IgD-negative memory B cell (primary cell): ENCODE results near the gene TRIM72. TPM values are rescaled to one million over a fixed set of nuclear protein-coding genes. Genes with fewer than 3 reads are reported as not detected.
"Not testable (repeated sequence)": the region's sequence is repeated elsewhere in the genome, so short reads cannot be mapped to it uniquely, and the experiment has no call there.

Experiments
- H3K27ac Mint-ChIP-seq, 3 donors: one replicate each; pipeline ENCODE4 v1.8.0; 2020 to 2022; ENCODE audit warnings: mild to moderate bottlenecking in 3 of 3, mixed read lengths in 3 of 3, moderate library complexity in 1 of 3
- H3K27me3 Mint-ChIP-seq: one replicate; pipeline ENCODE4 v1.8.0; 2021; ENCODE audit warnings: mixed read lengths
- H3K36me3 Mint-ChIP-seq: one replicate; pipeline ENCODE4 v1.8.0; 2020; ENCODE audit warnings: mild to moderate bottlenecking, mixed read lengths
- H3K4me1 Mint-ChIP-seq, 3 donors: one replicate each; pipeline ENCODE4 v1.8.0; 2020 to 2022; ENCODE audit warnings: mixed read lengths in 3 of 3, mild to moderate bottlenecking in 1 of 3
- H3K4me3 Mint-ChIP-seq, 4 donors: one replicate each; pipeline ENCODE4 v1.8.0; 2020 to 2022; ENCODE audit warnings: mild to moderate bottlenecking in 4 of 4, mixed read lengths in 4 of 4, moderate library complexity in 3 of 4
- H3K9me3 Mint-ChIP-seq, 3 donors: one replicate each; pipeline ENCODE4 v1.8.0; 2020 to 2021; ENCODE audit warnings: mixed read lengths in 3 of 3, mild to moderate bottlenecking in 1 of 3
- polyA plus RNA-seq: library from polyadenylated mRNA; unstranded; fragments of 300-500 nt; fragmentation: Illumina TruSeq; gene quantifications from one replicate; pipeline ENCODE4 v1.2.3, GENCODE V29; 2021

TRIM72 gene, protein sequence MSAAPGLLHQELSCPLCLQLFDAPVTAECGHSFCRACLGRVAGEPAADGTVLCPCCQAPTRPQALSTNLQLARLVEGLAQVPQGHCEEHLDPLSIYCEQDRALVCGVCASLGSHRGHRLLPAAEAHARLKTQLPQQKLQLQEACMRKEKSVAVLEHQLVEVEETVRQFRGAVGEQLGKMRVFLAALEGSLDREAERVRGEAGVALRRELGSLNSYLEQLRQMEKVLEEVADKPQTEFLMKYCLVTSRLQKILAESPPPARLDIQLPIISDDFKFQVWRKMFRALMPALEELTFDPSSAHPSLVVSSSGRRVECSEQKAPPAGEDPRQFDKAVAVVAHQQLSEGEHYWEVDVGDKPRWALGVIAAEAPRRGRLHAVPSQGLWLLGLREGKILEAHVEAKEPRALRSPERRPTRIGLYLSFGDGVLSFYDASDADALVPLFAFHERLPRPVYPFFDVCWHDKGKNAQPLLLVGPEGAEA
- not detected for polyA plus RNA-seq

DNA sequence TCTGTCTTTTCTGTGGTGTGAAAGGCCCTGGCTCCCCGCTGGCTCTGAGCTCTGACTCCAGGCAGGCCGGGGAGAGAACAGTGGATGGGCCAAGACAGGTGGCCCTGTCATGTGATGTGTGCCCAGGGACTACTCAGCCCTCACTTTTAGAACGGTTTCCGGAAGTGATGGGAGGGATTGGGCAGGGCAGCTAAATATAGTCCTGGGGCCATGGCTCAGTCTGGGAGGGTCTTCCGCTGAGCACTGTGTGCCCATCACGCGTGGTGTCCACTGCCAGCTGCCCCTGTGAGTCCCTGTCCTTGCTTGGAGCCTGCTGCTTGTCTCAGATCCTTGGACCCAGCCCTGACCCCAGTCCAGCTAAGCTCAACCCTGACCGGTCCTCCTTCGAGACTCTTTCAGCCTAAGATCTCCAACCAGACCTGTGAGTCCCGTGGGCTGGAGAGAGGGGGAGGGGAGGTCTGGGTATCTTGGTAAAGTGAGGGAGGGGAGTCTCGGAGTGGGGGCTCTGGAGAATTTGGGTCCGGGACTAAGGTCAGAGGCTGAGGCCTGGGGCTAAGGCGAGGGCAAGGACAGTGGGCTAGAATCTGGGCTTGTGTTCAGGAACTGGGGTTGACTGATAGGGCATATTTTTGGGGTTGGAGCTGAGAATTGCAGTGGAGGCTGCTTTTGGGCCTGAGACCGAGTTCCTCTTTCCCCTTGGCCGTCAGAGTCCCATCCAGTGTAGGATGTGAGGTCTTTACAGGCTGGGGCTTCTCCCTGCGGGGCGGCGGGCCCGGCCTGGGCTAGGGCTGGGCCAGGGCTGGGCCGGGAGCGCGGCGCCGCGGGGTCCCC lies at the start of gene TRIM72:
TRIM72 (plus strand) TSS at position 243 of the 831 bp plus-strand sequence. CDS start 620 bp downstream, outside the sequence.
- Mint-ChIP-seq H3K9me3 (no peaks in the 10 kb centered on the region), H3K4me1 (peaks cover 9 to 23% (median 20%) of the 10 kb centered on the region in 3 donors), H3K4me3 (peak within 1 kb of the TSS; percentile 70 to 92 (median 76)), H3K27ac (no peak within 1 kb of the TSS), H3K36me3 (no peaks in the 10 kb centered on the region), H3K27me3 (peaks cover 30% of the 10 kb centered on the region)

DNA sequence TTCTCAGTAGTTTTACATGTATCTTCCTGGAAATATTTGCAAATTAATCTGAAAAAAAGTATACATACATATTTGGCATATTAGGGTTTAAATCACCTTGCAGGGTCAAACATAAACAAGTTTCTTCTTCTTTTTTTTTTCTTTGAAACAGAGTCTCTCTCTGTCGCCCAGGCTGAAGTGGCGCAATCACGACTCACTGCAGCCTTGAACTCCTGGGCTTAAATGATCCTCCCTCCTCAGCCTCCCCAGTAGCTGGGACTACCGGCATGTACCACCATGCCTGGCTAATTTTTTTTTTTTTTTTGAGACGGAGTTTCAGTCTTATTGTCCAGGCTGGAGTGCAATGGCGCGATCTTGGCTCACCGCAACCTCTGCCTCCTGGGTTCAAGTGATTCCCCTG lies 46.6 kb upstream of the TRIM72 start:
- Mint-ChIP-seq H3K4me1 (peaks cover 0 to 3% (median 0%) of the 10 kb centered on the region in 3 donors), H3K27me3 (no peaks in the 10 kb centered on the region), H3K27ac (no peak overlapping the region), H3K36me3 (no peaks in the 10 kb centered on the region), H3K4me3 (no peak overlapping the region), H3K9me3 (no peaks in the 10 kb centered on the region)

DNA sequence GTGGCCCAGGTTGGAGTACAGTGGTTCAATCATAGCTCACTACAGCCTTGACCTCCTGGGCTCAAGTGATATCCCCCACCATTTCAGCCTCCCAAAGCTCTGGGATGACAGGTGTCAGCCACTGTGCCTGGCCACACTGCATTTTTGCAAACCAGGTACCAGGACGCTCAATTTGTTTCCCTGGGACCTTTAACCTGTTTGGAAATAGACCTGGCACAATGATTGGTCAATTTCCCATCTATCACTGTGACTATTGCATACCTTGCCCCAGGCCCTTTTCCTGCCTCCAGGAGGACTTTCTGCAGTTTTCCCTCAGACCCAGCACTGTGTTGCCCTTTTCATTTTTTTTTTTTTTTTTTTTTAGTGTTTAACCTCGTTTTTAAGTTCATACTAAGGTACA lies 45.1 kb upstream of the TRIM72 start:
- Mint-ChIP-seq H3K27me3 (no peaks in the 10 kb centered on the region), H3K36me3 (no peaks in the 10 kb centered on the region), H3K9me3 (no peaks in the 10 kb centered on the region), H3K4me3 (no peak overlapping the region), H3K4me1 (peaks cover 0 to 3% (median 0%) of the 10 kb centered on the region in 3 donors), H3K27ac (no peak overlapping the region)

DNA sequence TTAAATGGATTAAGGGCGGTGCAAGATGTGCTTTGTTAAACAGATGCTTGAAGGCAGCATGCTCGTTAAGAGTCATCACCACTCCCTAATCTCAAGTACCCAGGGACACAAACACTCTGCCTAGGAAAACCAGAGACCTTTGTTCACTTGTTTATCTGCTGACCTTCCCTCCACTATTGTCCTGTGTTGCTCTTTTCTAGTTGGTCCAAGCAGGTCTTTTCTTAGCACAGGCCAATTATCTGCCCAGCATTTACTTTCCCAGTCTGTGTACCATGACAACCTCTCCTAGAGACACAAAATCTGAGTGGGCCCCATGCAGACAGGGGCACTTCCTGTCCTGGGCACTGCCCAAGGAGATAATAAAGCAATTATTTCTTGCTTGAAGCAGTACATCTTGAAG lies 43.9 kb upstream of the TRIM72 start:
- H3K4me3 Mint-ChIP-seq, H3K27me3 Mint-ChIP-seq, H3K27ac Mint-ChIP-seq, H3K9me3 Mint-ChIP-seq, H3K4me1 Mint-ChIP-seq, H3K36me3 Mint-ChIP-seq: not testable (repeated sequence)

DNA sequence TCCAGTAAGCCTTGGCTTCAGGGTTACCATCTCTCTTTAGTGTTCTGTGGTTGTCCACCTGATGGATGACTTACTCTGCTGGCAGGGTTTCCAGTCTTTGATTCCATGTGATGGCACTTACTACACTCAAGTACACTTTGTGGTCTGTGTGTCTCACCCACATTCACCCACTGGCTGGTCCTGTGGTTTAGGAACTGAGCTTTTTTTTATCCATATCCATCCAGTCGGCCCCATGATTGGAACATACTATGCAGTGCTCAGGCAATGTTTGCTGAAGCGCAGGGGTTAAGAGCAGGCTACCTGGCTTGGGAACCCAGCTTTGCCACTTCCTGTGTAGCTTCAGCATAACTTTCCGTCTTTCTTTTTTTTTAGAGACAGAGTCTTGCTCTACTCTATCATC lies 36.8 kb upstream of the TRIM72 start:
- H3K27me3 Mint-ChIP-seq, result peaks cover 1% of the 10 kb centered on the region
- peaks cover 22 to 24% (median 22%) of the 10 kb centered on the region in 3 donors for H3K4me1 Mint-ChIP-seq
- no peaks in the 10 kb centered on the region for H3K36me3 Mint-ChIP-seq
- H3K27ac Mint-ChIP-seq, result peak overlapping the region in 2 of 3 donors; percentile 77 to 93
- peak overlapping the region; percentile 1 to 90 (median 52) for H3K4me3 Mint-ChIP-seq
- no peaks in the 10 kb centered on the region for H3K9me3 Mint-ChIP-seq

DNA sequence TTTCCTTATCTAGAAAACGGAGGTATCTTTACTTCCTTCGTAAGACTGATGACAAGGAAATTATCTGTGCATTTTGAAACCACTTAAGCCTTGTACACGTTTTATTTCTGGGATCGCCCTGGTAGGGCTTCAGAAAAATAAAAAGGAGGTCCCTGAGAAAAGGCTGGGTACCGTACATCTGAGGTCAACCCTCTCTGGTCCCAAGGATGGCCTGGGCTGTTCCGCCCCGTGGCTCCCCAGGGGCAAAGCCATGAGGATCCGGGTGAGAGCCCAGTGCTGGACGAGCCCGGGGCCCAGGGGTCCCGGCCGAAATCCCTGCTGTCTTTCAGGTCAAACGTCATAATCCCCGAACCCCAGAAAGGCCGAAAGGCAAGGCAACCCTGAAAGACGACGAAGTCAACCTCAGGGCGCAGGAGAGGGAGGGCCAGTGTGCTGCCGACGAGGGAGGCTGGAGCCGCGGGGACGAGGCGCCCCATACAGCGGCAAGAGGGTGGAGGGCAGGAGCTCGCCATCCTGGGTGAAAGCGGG lies 34.6 kb upstream of the TRIM72 start:
- peak overlapping the region; percentile 89 to 100 (median 98) for H3K27ac Mint-ChIP-seq
- peaks cover 0 to 1% (median 0%) of the 10 kb centered on the region in 3 donors for H3K9me3 Mint-ChIP-seq
- peaks cover 2% of the 10 kb centered on the region for H3K36me3 Mint-ChIP-seq
- peaks cover 1% of the 10 kb centered on the region for H3K27me3 Mint-ChIP-seq
- peaks cover 27 to 41% (median 35%) of the 10 kb centered on the region in 3 donors for H3K4me1 Mint-ChIP-seq
- peak overlapping the region; percentile 90 to 98 (median 96) for H3K4me3 Mint-ChIP-seq

DNA sequence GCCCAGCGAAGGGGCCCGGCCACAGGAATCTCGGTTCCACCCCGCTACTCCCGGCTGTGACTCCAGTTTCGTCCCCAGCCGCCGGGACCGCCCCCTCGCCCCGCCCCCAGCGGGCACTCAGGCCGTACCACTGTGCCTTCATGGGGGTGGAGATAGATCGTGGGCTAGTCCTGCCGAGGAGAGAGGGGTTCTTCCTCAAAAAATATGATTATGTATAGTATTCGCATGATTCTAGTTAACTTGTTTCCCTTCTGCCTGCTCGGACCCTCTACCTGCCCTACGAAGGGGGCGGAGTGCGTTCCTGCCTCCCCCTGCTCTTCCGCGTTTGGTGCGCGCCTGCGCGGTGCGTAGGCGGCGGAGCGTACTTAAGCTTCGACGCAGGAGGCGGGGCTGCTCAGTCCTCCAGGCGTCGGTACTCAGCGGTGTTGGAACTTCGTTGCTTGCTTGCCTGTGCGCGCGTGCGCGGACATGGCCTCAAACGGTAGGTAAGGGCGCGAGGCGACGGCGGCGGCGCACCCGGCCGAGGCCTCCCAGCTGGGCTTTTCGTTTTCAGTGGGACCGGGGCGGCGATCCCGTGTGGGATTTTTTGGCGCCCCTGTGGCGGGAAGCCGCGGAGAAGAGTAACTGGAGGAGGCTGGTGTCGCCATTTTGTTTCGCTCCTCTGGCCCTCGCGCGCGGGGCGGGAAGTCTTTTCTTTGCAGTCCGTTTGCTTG lies 34.0 kb upstream of the TRIM72 start, which contains the start of gene FUS:
FUS (plus strand) TSS at position 393 of the 713 bp plus-strand sequence; CDS start at position 469, 76 bp downstream.
- Mint-ChIP-seq H3K9me3 (peaks cover 0 to 1% (median 0%) of the 10 kb centered on the region in 3 donors), H3K4me1 (peaks cover 31 to 45% (median 35%) of the 10 kb centered on the region in 3 donors), H3K36me3 (peaks cover 4% of the 10 kb centered on the region), H3K4me3 (peak within 1 kb of the TSS; percentile 90 to 98 (median 96)), H3K27ac (peak within 1 kb of the TSS; percentile 89 to 100 (median 98)), H3K27me3 (peaks cover 1% of the 10 kb centered on the region)

DNA sequence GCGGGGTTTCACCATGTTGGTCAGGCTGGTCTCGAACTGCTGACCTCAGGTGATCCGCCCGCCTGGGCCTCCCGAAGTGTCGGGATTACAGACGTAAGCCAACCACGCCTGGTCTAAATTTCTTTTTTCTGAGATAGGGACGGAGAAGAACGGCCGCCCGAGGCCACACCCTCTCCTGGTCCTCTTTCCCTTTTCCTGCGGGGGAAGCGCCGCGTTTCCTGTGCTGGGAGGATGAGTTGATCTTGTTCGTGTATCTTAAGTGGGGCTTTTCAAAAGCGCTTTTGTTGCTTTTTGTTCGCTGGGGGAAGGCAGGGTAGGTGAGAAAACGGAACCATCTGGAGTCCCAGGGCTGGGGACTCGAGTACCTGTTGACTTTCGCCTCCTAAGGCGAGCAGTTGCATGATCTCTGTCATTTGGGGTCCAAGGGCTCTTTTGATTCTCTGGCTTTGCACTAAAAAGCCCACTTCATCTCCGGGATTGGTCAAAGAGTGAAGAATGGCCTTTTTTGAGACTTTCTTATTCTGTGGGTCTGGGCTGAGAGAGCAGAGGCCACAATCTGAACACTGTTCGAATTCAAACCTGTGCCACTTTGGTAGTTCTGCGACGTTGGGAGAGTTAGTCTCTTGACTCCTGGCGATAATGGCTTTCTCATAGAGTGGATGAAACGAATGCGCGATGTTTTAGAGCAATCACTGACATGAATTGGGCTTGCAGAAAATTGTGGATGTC lies 32.7 kb upstream of the TRIM72 start:
- peaks cover 39 to 55% (median 41%) of the 10 kb centered on the region in 3 donors for H3K4me1 Mint-ChIP-seq
- peak overlapping the region; percentile 90 to 98 (median 96) for H3K4me3 Mint-ChIP-seq
- peaks cover 0 to 1% (median 0%) of the 10 kb centered on the region in 3 donors for H3K9me3 Mint-ChIP-seq
- H3K27ac Mint-ChIP-seq, result peak overlapping the region; percentile 89 to 100 (median 98)
- peaks cover 6% of the 10 kb centered on the region for H3K36me3 Mint-ChIP-seq
- peaks cover 1% of the 10 kb centered on the region for H3K27me3 Mint-ChIP-seq

DNA sequence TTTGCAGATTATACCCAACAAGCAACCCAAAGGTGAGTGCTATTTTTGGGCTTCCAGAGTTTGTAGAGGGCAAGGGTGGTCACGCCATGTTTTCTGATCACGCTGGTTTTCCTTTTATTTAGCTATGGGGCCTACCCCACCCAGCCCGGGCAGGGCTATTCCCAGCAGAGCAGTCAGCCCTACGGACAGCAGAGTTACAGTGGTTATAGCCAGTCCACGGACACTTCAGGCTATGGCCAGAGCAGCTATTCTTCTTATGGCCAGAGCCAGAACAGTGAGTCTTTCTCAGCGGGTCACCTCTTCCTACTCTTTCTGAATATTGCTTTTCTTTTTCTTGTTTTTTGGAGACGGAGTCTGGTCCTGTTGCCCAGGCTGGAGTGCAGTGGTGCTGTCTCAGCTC lies 31.5 kb upstream of the TRIM72 start:
- Mint-ChIP-seq H3K4me3 (peak overlapping the region; percentile 90 to 98 (median 96)), H3K4me1 (peaks cover 37 to 54% (median 37%) of the 10 kb centered on the region in 3 donors), H3K27me3 (peaks cover 1% of the 10 kb centered on the region), H3K9me3 (peaks cover 0 to 1% (median 0%) of the 10 kb centered on the region in 3 donors), H3K36me3 (peaks cover 6% of the 10 kb centered on the region), H3K27ac (peak overlapping the region in 2 of 3 donors; percentile 63 to 89)

DNA sequence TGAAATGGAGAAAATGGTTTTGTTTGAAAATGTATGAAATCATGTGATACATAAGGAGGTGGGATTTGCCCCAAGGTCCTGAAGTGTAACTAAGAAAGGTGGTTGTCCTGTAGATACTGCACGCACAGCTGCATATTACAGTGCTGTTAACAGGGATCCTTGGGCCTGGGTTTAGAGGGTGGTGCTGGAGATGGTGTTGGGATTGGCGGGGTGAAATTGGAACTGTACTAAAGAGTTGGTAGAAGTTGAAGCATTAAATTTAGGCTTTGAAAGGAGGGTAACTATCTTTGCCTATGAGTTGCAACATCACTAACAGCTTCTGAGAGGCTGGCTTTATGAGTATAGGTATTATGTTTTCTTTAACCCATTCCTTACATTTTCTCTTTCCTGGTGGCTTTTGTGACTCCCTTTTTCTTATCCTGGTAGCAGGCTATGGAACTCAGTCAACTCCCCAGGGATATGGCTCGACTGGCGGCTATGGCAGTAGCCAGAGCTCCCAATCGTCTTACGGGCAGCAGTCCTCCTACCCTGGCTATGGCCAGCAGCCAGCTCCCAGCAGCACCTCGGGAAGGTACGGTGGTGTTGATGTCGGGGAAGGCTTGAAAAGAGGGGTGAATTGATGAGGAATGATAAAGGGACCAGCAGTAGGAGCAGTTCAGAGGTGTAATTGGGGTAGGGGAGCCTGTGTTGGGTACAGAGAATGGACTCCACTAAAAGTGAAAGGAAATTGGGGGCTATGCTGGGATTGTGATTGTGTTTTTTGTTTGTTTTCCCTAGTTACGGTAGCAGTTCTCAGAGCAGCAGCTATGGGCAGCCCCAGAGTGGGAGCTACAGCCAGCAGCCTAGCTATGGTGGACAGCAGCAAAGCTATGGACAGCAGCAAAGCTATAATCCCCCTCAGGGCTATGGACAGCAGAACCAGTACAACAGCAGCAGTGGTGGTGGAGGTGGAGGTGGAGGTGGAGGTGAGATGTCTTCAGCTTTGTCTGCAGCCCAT lies 30.2 kb upstream of the TRIM72 start:
- peaks cover 33 to 50% (median 39%) of the 10 kb centered on the region in 3 donors for H3K4me1 Mint-ChIP-seq
- peaks cover 1% of the 10 kb centered on the region for H3K27me3 Mint-ChIP-seq
- H3K9me3 Mint-ChIP-seq, result peaks cover 0 to 1% (median 0%) of the 10 kb centered on the region in 3 donors
- peaks cover 6% of the 10 kb centered on the region for H3K36me3 Mint-ChIP-seq
- peak overlapping the region in 2 of 3 donors; percentile 80 to 89 for H3K27ac Mint-ChIP-seq
- peak overlapping the region in 2 of 4 donors; percentile 90 to 96 for H3K4me3 Mint-ChIP-seq

DNA sequence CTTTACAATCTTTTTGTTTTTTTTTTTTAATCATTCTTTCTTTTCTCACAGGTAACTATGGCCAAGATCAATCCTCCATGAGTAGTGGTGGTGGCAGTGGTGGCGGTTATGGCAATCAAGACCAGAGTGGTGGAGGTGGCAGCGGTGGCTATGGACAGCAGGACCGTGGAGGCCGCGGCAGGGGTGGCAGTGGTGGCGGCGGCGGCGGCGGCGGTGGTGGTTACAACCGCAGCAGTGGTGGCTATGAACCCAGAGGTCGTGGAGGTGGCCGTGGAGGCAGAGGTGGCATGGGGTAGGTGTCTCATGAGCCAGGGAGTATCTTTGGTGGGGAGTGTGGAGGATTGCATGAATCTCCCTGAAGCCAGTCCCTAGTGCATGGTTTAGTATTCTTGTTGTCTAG lies 29.0 kb upstream of the TRIM72 start:
- H3K36me3 Mint-ChIP-seq, result peaks cover 6% of the 10 kb centered on the region
- peaks cover 33 to 47% (median 45%) of the 10 kb centered on the region in 3 donors for H3K4me1 Mint-ChIP-seq
- peak overlapping the region in 3 of 4 donors; percentile 6 to 75 (median 43) for H3K4me3 Mint-ChIP-seq
- peaks cover 0 to 1% (median 0%) of the 10 kb centered on the region in 3 donors for H3K9me3 Mint-ChIP-seq
- H3K27ac Mint-ChIP-seq, result peak overlapping the region in 2 of 3 donors; percentile 89
- peaks cover 1% of the 10 kb centered on the region for H3K27me3 Mint-ChIP-seq

DNA sequence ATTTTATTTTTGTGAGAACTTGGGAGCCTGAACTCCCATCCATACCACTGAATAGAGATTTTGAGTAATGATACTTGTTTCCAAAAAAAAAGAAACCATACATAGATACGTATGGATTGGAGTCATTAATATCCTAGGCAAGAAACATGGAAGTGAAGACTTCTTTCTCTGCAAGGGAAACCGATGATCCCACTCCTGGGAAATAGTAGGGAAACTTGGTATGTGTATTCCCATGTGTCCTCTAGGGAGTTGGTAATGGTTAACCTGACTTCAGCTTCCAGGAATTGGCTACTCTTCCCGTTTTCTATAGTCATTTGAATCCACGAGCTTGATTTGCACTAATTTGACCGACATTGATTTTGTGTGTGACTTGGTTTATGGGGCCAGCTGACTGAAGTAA lies 28.6 kb upstream of the TRIM72 start:
- Mint-ChIP-seq H3K27me3 (no peaks in the 10 kb centered on the region), H3K4me3 (peak overlapping the region in 1 of 4 donors; percentile 75), H3K36me3 (peaks cover 6% of the 10 kb centered on the region), H3K27ac (peak overlapping the region in 2 of 3 donors; percentile 83 to 89), H3K4me1 (peaks cover 34 to 47% (median 46%) of the 10 kb centered on the region in 3 donors), H3K9me3 (peaks cover 0 to 1% (median 0%) of the 10 kb centered on the region in 3 donors)
